ENCODE measurements around the gene GOLGA6A.
"Not testable (repeated sequence)": the region's sequence is repeated elsewhere in the genome, so short reads cannot be mapped to it uniquely, and the experiment has no call there.

- TF ChIP-seq POLR2A (IDR thresholded peaks at IDR 0.05; ENCODE audit: low read length); GATA1 (IDR thresholded peaks at IDR 0.05; ENCODE audit: low read depth, low read length): not testable (repeated sequence)
Measured at GRCh38 chr15:74108611-74109010, 26.3 kb upstream of the GOLGA6A start.

Data from erythroblast (primary cell).